ENCODE data around the gene DIAPH2.

DNA sequence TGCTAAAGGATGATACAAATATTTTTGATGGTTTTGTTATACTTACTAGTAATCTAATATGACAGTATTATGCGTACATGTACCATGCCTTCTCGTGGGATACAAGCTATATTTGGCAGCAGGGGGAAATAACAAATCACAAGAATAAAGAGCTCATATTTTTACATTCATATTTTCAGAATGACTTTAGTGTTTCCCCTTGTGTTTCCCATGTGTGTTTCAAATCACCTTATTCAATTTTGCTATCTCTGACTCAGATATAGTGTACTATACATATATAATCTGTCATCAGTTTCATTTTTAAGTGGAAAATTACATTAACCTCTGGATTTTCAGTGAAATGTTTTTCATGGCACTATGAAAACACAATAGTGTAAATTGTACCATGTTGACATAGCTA, 345.8 kb downstream of the DIAPH2 start:
- TF ChIP-seq POLR2A (IDR thresholded peaks at IDR 0.05) = no peak
- TF ChIP-seq CTCF (IDR thresholded peaks at IDR 0.05 in 4 of 5, conservative IDR thresholded peaks at IDR 0.05 in 1 of 5) = no peak
